DOHH2 (cell line): Measurements from ENCODE around the gene CRIM1.

Source experiments
- EZH2phosphoT487 ChIP-seq: fragments of 200-600 bp; sonication (generic); IDR thresholded peaks from 2 replicates; pipeline ENCODE4 v1.6.1; 2017; ENCODE audit warnings: borderline replicate concordance, mild to moderate bottlenecking, antibody characterized with exemption, low read length, moderate library complexity, mixed read lengths
- TF ChIP-seq, protein P1 (sequence below): fragments of 200-600 bp; sonication (generic); IDR thresholded peaks from one replicate; pipeline ENCODE4 v1.5.1; 2014; ENCODE audit warnings: antibody characterized with exemption, mild to moderate bottlenecking, low read depth, low read length; ENCODE audit not compliant: poor library complexity, severe bottlenecking

DNA sequence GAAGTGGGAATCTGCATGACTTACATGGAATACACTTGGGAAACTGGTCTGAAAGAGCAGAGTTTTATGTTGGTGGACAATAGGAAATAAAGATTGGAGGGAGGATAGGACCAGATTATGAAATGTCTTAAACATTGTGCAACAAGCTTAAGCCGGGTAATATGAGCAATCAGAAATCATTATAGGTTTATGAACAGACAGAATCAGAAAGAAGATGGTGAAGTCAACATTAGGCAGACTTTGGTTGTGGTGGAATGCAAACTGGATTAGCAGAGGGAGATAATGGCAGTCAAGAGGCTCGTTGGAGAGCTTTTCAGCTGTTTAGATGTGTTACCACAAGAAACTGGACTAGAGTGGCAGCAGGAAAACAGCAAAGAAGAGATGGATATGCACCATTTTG is 43.5 kb downstream of the CRIM1 start:
- TF ChIP-seq, protein P1, sequence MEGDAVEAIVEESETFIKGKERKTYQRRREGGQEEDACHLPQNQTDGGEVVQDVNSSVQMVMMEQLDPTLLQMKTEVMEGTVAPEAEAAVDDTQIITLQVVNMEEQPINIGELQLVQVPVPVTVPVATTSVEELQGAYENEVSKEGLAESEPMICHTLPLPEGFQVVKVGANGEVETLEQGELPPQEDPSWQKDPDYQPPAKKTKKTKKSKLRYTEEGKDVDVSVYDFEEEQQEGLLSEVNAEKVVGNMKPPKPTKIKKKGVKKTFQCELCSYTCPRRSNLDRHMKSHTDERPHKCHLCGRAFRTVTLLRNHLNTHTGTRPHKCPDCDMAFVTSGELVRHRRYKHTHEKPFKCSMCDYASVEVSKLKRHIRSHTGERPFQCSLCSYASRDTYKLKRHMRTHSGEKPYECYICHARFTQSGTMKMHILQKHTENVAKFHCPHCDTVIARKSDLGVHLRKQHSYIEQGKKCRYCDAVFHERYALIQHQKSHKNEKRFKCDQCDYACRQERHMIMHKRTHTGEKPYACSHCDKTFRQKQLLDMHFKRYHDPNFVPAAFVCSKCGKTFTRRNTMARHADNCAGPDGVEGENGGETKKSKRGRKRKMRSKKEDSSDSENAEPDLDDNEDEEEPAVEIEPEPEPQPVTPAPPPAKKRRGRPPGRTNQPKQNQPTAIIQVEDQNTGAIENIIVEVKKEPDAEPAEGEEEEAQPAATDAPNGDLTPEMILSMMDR: no peak
- no peak for TF ChIP-seq EZH2phosphoT487
